Measurements from ENCODE around the gene ZNF561.

Gene ZNF561

GRCh38 chr19:9570255-9570654 lies 50.8 kb downstream of the ZNF561 start:
- no peak for FAIRE-seq

- FAIRE-seq = no peak
Measured at GRCh38 chr19:9566729-9567128, 54.3 kb downstream of the ZNF561 start.

- no peak for FAIRE-seq
Measured at GRCh38 chr19:9565900-9566705, 54.9 kb downstream of the ZNF561 start.
